Left ventricle myocardium inferior (tissue), 1 donor: ENCODE data around the gene KDM7A. TPM values are rescaled to one million over a fixed set of nuclear protein-coding genes. Genes with fewer than 3 reads are reported as not detected.
"Not testable (repeated sequence)": the region's sequence is repeated elsewhere in the genome, so short reads cannot be mapped to it uniquely, and the experiment has no call there.

ENCODE experiments used
- DNase-seq: peaks from one replicate; pipeline ENCODE4 v3.0.0-alpha.2; 2020
- H3K27ac ChIP-seq: fragments of 200-600 bp; replicated peaks from 2 replicates; pipeline ENCODE4 v1.8.0; 2021
- H3K27me3 ChIP-seq: fragments of 200-600 bp; 2 replicates; pipeline ENCODE4 v1.8.0; 2021; ENCODE audit warnings: low read depth
- H3K36me3 ChIP-seq: fragments of 200-600 bp; 2 replicates; pipeline ENCODE4 v1.8.0; 2021
- H3K4me1 ChIP-seq: fragments of 200-600 bp; 2 replicates; pipeline ENCODE4 v1.8.0; 2021
- H3K4me3 ChIP-seq: fragments of 200-600 bp; 2 replicates; pipeline ENCODE4 v1.8.0; 2021; ENCODE audit warnings: mild to moderate bottlenecking, moderate library complexity
- H3K9me3 ChIP-seq: fragments of 200-600 bp; replicated peaks from 2 replicates; pipeline ENCODE4 v1.8.0; 2021
- CTCF ChIP-seq: fragments of 200-600 bp; IDR thresholded peaks from 2 replicates; pipeline ENCODE4 v1.8.0; 2021; ENCODE audit warnings: antibody characterized with exemption, mild to moderate bottlenecking, borderline replicate concordance
- intact Hi-C: fragments of 100-400 bp; cut with micrococcal nuclease; formaldehyde crosslinking; loops from one replicate; pipeline ENCODE4 v1.11.0; 2022
- total RNA-seq: library from RNA; stranded (reverse); fragmentation: NEBNext Ultra II Directional; extraction: Animal tissue kit (Norgen Biotek cat#: 25700); gene quantifications from one replicate; pipeline ENCODE4 v1.2.1, GENCODE V29; 2021
- donor health status: DM: no; HTN: yes; CAD: no; lungs with severe emphysema.

The KDM7A gene
- total RNA-seq, 1 donor from 2014 or later, result 8.2 TPM

GRCh38 chr7:140127360-140128127 lies 49.2 kb downstream of the KDM7A start:
- Histone ChIP-seq H3K27me3 (no peaks in the 10 kb centered on the region), H3K4me1 (no peaks in the 10 kb centered on the region), H3K9me3 (no peaks in the 10 kb centered on the region), H3K27ac (no peak overlapping the region), H3K36me3 (peaks cover 82% of the 10 kb centered on the region), H3K4me3 (no peak overlapping the region)
- no peak for TF ChIP-seq CTCF
- no peak for DNase-seq
- intact Hi-C loops, result no loop called here

- Histone ChIP-seq H3K4me3 (no peak overlapping the region), H3K27me3 (no peaks in the 10 kb centered on the region), H3K4me1 (no peaks in the 10 kb centered on the region), H3K9me3 (no peaks in the 10 kb centered on the region), H3K36me3 (peaks cover 73% of the 10 kb centered on the region), H3K27ac (no peak overlapping the region)
- no peak for TF ChIP-seq CTCF
- intact Hi-C loops, result no loop called here
- DNase-seq, result no peak
Measured at GRCh38 chr7:140126435-140127034, 50.2 kb downstream of the KDM7A start.

- no peak for DNase-seq
- no peak for TF ChIP-seq CTCF
- Histone ChIP-seq H3K4me1 (no peaks in the 10 kb centered on the region), H3K36me3 (peaks cover 71% of the 10 kb centered on the region), H3K9me3 (no peaks in the 10 kb centered on the region), H3K27ac (no peak overlapping the region), H3K27me3 (no peaks in the 10 kb centered on the region), H3K4me3 (no peak overlapping the region)
- intact Hi-C loops, result no loop called here
Measured at GRCh38 chr7:140122965-140123364, 53.8 kb downstream of the KDM7A start.

GRCh38 chr7:140121326-140121725 lies 55.5 kb downstream of the KDM7A start:
- no peak overlapping the region for H3K4me3 ChIP-seq
- intact Hi-C loops, result no loop called here
- H3K27me3 ChIP-seq, result no peaks in the 10 kb centered on the region
- no peak for DNase-seq
- TF ChIP-seq CTCF, result no peak
- H3K36me3 ChIP-seq, result peaks cover 64% of the 10 kb centered on the region
- H3K9me3 ChIP-seq, result no peaks in the 10 kb centered on the region
- H3K27ac ChIP-seq, result no peak overlapping the region
- H3K4me1 ChIP-seq, result no peaks in the 10 kb centered on the region

- DNase-seq, intact Hi-C loops, H3K27me3 ChIP-seq, H3K4me1 ChIP-seq, H3K4me3 ChIP-seq, H3K27ac ChIP-seq, H3K9me3 ChIP-seq: not testable (repeated sequence)
- peaks cover 64% of the 10 kb centered on the region for H3K36me3 ChIP-seq
Measured at GRCh38 chr7:140114817-140115216, 62.0 kb downstream of the KDM7A start.

GRCh38 chr7:140108777-140109176 lies 68.0 kb downstream of the KDM7A start:
- H3K9me3 ChIP-seq, DNase-seq, H3K4me1 ChIP-seq, H3K27ac ChIP-seq, H3K27me3 ChIP-seq, intact Hi-C loops, H3K4me3 ChIP-seq: not testable (repeated sequence)
- peaks cover 57% of the 10 kb centered on the region for H3K36me3 ChIP-seq
